ENCODE results near the gene MITF. TPM values are rescaled to one million over a fixed set of nuclear protein-coding genes. Genes with fewer than 3 reads are reported as not detected.

The MITF gene
- total and polyA plus RNA-seq, 7 experiments from 2014 or later: 0.54 to 3.9 (median 1.2) TPM; not detected in 3

DNA sequence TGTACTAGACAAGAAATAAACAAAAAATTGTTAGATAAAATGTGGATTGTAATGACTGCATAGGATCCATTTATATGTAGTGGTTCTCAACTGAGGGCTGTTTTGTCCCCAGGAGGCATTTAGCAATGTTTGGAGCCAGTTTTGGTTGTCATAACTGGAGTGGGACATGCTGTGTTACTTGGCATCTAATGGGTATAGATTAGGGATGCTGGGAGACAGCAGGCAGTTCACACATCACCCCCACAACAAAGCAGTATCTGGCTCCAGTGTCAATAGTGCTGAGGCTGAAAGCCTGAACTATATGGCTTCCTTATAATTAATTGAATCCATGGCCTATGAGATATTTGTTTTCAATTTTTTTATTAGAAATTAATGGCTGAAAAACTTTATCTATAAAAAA, 188.3 kb downstream of the MITF start:
- no peak overlapping the region for H3K4me3 ChIP-seq (ENCODE audit: low read length)
- Mint-ChIP-seq H3K4me3 (no peak overlapping the region), H3K36me3 (no peaks in the 10 kb centered on the region), H3K27ac (no peak overlapping the region), H3K27me3 (peaks cover 0 to 15% (median 6%) of the 10 kb centered on the region in 5 donors), H3K4me1 (no peaks in the 10 kb centered on the region), H3K9me3 (peaks cover 0 to 4% (median 0%) of the 10 kb centered on the region in 11 donors)
- no peaks in the 10 kb centered on the region for H3K36me3 ChIP-seq (ENCODE audit: control insufficient read depth in 2 of 3, insufficient read depth in 3 of 3, low read length in 3 of 3)
- intact Hi-C loops (cut with micrococcal nuclease): no loop called here
- POLR2A ChIA-PET: no interaction called here
- no peak overlapping the region for H3K27ac ChIP-seq (ENCODE audit: low read depth, low read length)
- no peaks in the 10 kb centered on the region for H3K27me3 ChIP-seq (ENCODE audit: control insufficient read depth in 2 of 2, insufficient read depth in 2 of 2, low read length in 2 of 2)
- H3K9me3 ChIP-seq (ENCODE audit: control insufficient read depth in 2 of 3, low read length in 3 of 3): no peaks in the 10 kb centered on the region
- DNase-seq (no peak), ATAC-seq (no peak)
- CTCF ChIA-PET: no interaction called here
- H3K4me1 ChIP-seq (ENCODE audit: control insufficient read depth in 2 of 2, insufficient read depth in 2 of 2, low read length in 2 of 2): no peaks in the 10 kb centered on the region

DNA sequence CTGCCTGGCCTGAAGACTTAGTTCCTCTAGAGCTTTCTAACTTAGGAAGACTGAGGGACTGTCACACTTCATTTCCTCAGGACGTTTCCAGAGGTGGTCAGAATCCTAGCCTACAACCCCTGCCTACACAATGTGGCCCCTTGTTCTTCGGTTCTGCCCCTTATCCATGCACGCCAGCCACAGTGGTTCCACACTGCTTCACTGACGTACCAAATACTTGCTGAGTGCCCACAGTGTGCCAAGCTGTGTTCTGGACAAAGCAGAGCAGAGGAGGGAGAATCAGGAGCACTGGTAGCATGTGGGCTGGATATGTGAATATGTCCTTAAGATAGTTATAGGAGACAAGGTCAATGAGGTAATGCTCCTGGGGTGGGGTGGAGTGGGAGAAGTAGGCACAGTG, 189.8 kb downstream of the MITF start:
- no peak overlapping the region for H3K4me3 Mint-ChIP-seq

DNA sequence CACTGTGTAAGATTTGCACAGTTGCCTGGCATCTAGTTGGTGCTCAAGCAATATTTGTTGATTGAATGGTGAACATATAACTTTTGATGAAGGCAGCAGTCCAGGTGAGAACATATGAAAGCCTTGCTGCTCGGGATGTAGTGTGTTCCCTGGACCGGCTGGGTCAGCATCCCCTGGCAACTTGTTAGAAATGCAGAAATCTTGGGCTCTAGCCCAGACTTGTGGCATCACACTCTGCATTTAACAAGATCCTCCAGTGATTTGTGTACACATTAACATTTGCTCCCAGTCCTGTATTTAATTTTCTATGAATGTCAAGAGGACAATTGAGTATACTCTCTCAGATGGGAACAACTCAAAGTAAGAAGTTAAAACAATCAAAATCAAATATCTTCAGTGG, 191.3 kb downstream of the MITF start:
- Mint-ChIP-seq H3K4me1 (no peaks in the 10 kb centered on the region), H3K36me3 (no peaks in the 10 kb centered on the region), H3K4me3 (no peak overlapping the region), H3K27me3 (peaks cover 0 to 12% (median 0%) of the 10 kb centered on the region in 5 donors), H3K9me3 (peaks cover 0 to 4% (median 0%) of the 10 kb centered on the region in 11 donors), H3K27ac (no peak overlapping the region)
- ChIA-PET CTCF (no interaction called here), POLR2A (no interaction called here)
- Histone ChIP-seq H3K9me3 (ENCODE audit: control insufficient read depth in 2 of 3, low read length in 3 of 3) (no peaks in the 10 kb centered on the region), H3K4me1 (ENCODE audit: control insufficient read depth in 2 of 2, insufficient read depth in 2 of 2, low read length in 2 of 2) (no peaks in the 10 kb centered on the region), H3K4me3 (ENCODE audit: low read length) (no peak overlapping the region), H3K27ac (ENCODE audit: low read depth, low read length) (no peak overlapping the region), H3K36me3 (ENCODE audit: control insufficient read depth in 2 of 3, insufficient read depth in 3 of 3, low read length in 3 of 3) (no peaks in the 10 kb centered on the region), H3K27me3 (ENCODE audit: control insufficient read depth in 2 of 2, insufficient read depth in 2 of 2, low read length in 2 of 2) (no peaks in the 10 kb centered on the region)
- DNase-seq: no peak
- intact Hi-C loops (cut with micrococcal nuclease): no loop called here
- no peak for ATAC-seq

More for the DNA sequence above, 189.8 kb downstream of the MITF start:
- ChIA-PET CTCF (no interaction called here), POLR2A (no interaction called here)
- Mint-ChIP-seq H3K9me3 (peaks cover 0 to 4% (median 0%) of the 10 kb centered on the region in 11 donors), H3K4me1 (no peaks in the 10 kb centered on the region), H3K27me3 (peaks cover 0 to 8% (median 1%) of the 10 kb centered on the region in 5 donors), H3K36me3 (no peaks in the 10 kb centered on the region), H3K27ac (no peak overlapping the region)
- Histone ChIP-seq H3K27ac (ENCODE audit: low read depth, low read length) (no peak overlapping the region), H3K36me3 (ENCODE audit: control insufficient read depth in 2 of 3, insufficient read depth in 3 of 3, low read length in 3 of 3) (no peaks in the 10 kb centered on the region), H3K27me3 (ENCODE audit: control insufficient read depth in 2 of 2, insufficient read depth in 2 of 2, low read length in 2 of 2) (no peaks in the 10 kb centered on the region), H3K9me3 (ENCODE audit: control insufficient read depth in 2 of 3, low read length in 3 of 3) (no peaks in the 10 kb centered on the region), H3K4me1 (ENCODE audit: control insufficient read depth in 2 of 2, insufficient read depth in 2 of 2, low read length in 2 of 2) (no peaks in the 10 kb centered on the region), H3K4me3 (ENCODE audit: low read length) (no peak overlapping the region)
- DNase-seq: no peak
- no peak for ATAC-seq
- intact Hi-C loops (cut with micrococcal nuclease): no loop called here

DNA sequence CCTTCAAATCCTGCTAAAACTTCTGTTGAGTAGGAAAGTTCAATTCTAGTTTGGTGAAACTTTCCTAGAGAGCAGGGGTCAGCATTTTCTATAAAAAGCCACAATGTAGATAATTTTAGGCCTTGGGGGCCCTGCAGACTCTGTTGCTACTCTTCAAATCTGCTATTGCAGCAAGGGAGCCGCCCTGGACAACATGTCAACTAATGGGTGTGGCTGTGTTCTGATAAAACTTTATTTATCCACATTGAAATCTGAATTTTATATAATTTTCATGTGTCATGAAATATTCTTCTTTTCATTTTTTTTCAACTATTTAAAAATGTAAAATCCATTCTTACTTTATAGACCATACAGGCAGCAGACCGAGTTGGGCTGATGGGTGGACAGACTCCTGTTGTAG, 192.8 kb downstream of the MITF start:
- Histone ChIP-seq H3K27me3 (ENCODE audit: control insufficient read depth in 2 of 2, insufficient read depth in 2 of 2, low read length in 2 of 2) (no peaks in the 10 kb centered on the region), H3K4me3 (ENCODE audit: low read length) (no peak overlapping the region), H3K36me3 (ENCODE audit: control insufficient read depth in 2 of 3, insufficient read depth in 3 of 3, low read length in 3 of 3) (no peaks in the 10 kb centered on the region), H3K4me1 (ENCODE audit: control insufficient read depth in 2 of 2, insufficient read depth in 2 of 2, low read length in 2 of 2) (no peaks in the 10 kb centered on the region), H3K27ac (ENCODE audit: low read depth, low read length) (no peak overlapping the region), H3K9me3 (ENCODE audit: control insufficient read depth in 2 of 3, low read length in 3 of 3) (no peaks in the 10 kb centered on the region)
- DNase-seq (no peak), ATAC-seq (no peak)
- H3K27me3 Mint-ChIP-seq: peaks cover 0 to 12% (median 0%) of the 10 kb centered on the region in 5 donors
- no peak overlapping the region for H3K4me3 Mint-ChIP-seq
- H3K9me3 Mint-ChIP-seq: peaks cover 0 to 3% (median 0%) of the 10 kb centered on the region in 11 donors
- H3K27ac Mint-ChIP-seq: no peak overlapping the region
- H3K4me1 Mint-ChIP-seq: no peaks in the 10 kb centered on the region
- no peaks in the 10 kb centered on the region for H3K36me3 Mint-ChIP-seq
- intact Hi-C loops (cut with micrococcal nuclease): no loop called here
- ChIA-PET POLR2A (no interaction called here), CTCF (no interaction called here)

DNA sequence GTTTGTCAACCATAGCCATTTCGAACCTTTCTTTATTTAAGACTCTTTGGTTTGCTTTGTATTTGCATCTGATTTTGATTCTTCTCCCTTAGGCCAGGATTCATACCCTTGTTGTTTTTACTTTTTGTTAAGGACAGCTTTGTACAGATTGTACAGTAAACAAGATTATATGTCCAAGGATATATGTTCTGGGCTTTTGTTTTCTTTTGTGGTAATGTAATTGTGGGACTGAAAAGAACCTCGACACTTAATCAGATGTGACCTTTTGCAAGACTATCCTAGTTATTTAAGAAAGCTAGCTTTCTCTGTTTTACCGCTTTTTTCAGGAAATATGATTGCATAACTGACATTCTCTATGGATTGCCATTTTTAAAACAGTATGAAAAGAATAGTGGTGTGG, 193.2 kb downstream of the MITF start:
- no peaks in the 10 kb centered on the region for H3K36me3 Mint-ChIP-seq
- H3K4me1 Mint-ChIP-seq: no peaks in the 10 kb centered on the region
- peaks cover 0 to 3% (median 0%) of the 10 kb centered on the region in 11 donors for H3K9me3 Mint-ChIP-seq
- peaks cover 0 to 12% (median 0%) of the 10 kb centered on the region in 5 donors for H3K27me3 Mint-ChIP-seq
- H3K4me1 ChIP-seq (ENCODE audit: control insufficient read depth in 2 of 2, insufficient read depth in 2 of 2, low read length in 2 of 2): no peaks in the 10 kb centered on the region
- DNase-seq: no peak
- CTCF ChIA-PET: no interaction called here
- no peaks in the 10 kb centered on the region for H3K27me3 ChIP-seq (ENCODE audit: control insufficient read depth in 2 of 2, insufficient read depth in 2 of 2, low read length in 2 of 2)
- no peak overlapping the region for H3K4me3 ChIP-seq (ENCODE audit: low read length)
- no peaks in the 10 kb centered on the region for H3K9me3 ChIP-seq (ENCODE audit: control insufficient read depth in 2 of 3, low read length in 3 of 3)
- no peak overlapping the region for H3K27ac ChIP-seq (ENCODE audit: low read depth, low read length)
- ATAC-seq: no peak
- H3K27ac Mint-ChIP-seq: no peak overlapping the region
- intact Hi-C loops (cut with micrococcal nuclease): no loop called here
- H3K4me3 Mint-ChIP-seq: no peak overlapping the region
- H3K36me3 ChIP-seq (ENCODE audit: control insufficient read depth in 2 of 3, insufficient read depth in 3 of 3, low read length in 3 of 3): no peaks in the 10 kb centered on the region
- POLR2A ChIA-PET: no interaction called here

DNA sequence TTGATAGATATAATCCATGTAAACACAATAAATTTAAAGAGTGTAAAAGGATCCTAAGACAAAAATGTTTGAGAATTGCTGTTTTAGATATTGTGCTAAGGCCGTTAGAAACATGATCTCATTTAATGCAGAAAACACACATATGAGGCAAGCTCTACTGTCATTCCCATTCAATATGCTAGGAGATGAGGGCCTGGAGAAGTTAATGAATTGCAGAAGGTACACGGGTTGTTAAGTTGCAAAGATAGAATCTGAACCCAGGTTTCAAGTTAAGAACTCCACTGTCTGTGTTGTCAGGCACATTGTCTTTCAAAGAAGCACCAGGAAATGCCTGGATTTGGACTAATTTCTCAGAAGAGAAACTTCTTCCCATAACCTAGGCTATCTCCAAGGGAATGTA, 195.1 kb downstream of the MITF start:
- intact Hi-C loops (cut with micrococcal nuclease): no loop called here
- Mint-ChIP-seq H3K4me3 (no peak overlapping the region), H3K36me3 (no peaks in the 10 kb centered on the region), H3K4me1 (no peaks in the 10 kb centered on the region), H3K9me3 (peaks cover 0 to 3% (median 0%) of the 10 kb centered on the region in 11 donors), H3K27ac (no peak overlapping the region), H3K27me3 (peaks cover 0 to 12% (median 0%) of the 10 kb centered on the region in 5 donors)
- POLR2A ChIA-PET: no interaction called here
- H3K27ac ChIP-seq (ENCODE audit: low read depth, low read length): no peak overlapping the region
- H3K4me1 ChIP-seq (ENCODE audit: control insufficient read depth in 2 of 2, insufficient read depth in 2 of 2, low read length in 2 of 2): no peaks in the 10 kb centered on the region
- DNase-seq: no peak
- H3K4me3 ChIP-seq (ENCODE audit: low read length): no peak overlapping the region
- ATAC-seq: no peak
- CTCF ChIA-PET: no interaction called here
- no peaks in the 10 kb centered on the region for H3K36me3 ChIP-seq (ENCODE audit: control insufficient read depth in 2 of 3, insufficient read depth in 3 of 3, low read length in 3 of 3)
- H3K27me3 ChIP-seq (ENCODE audit: control insufficient read depth in 2 of 2, insufficient read depth in 2 of 2, low read length in 2 of 2): no peaks in the 10 kb centered on the region
- no peaks in the 10 kb centered on the region for H3K9me3 ChIP-seq (ENCODE audit: control insufficient read depth in 2 of 3, low read length in 3 of 3)

DNA sequence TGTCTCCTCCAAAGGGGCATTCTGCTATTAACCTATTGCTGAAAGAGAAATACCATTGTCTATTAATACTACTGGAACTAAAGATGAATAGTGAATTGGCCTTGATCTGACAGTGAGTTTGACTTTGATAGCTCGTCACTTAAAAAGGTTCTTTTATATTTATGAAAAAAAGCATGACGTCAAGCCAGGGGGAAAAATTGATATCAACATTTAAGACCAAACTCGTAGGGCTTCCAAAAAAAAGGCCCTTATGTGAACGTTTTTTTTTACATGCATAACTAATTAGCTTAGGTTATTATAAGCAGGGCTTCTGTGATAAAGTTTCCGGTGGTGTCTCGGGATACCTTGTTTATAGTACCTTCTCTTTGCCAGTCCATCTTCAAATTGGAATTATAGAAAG, 197.0 kb downstream of the MITF start:
- Mint-ChIP-seq H3K4me1 (no peaks in the 10 kb centered on the region), H3K27me3 (peaks cover 0 to 15% (median 0%) of the 10 kb centered on the region in 5 donors), H3K4me3 (no peak overlapping the region), H3K27ac (no peak overlapping the region), H3K9me3 (peaks cover 0 to 2% (median 0%) of the 10 kb centered on the region in 11 donors), H3K36me3 (no peaks in the 10 kb centered on the region)
- no peaks in the 10 kb centered on the region for H3K9me3 ChIP-seq (ENCODE audit: control insufficient read depth in 2 of 3, low read length in 3 of 3)
- intact Hi-C loops (cut with micrococcal nuclease): no loop called here
- ATAC-seq: no peak
- no peaks in the 10 kb centered on the region for H3K4me1 ChIP-seq (ENCODE audit: control insufficient read depth in 2 of 2, insufficient read depth in 2 of 2, low read length in 2 of 2)
- no peak for DNase-seq
- H3K4me3 ChIP-seq (ENCODE audit: low read length): no peak overlapping the region
- H3K27me3 ChIP-seq (ENCODE audit: control insufficient read depth in 2 of 2, insufficient read depth in 2 of 2, low read length in 2 of 2): peaks cover 0 to 5% of the 10 kb centered on the region in 2 donors
- POLR2A ChIA-PET: no interaction called here
- H3K36me3 ChIP-seq (ENCODE audit: control insufficient read depth in 2 of 3, insufficient read depth in 3 of 3, low read length in 3 of 3): no peaks in the 10 kb centered on the region
- no peak overlapping the region for H3K27ac ChIP-seq (ENCODE audit: low read depth, low read length)
- CTCF ChIA-PET: no interaction called here

Data from naive thymus-derived CD4-positive, alpha-beta T cell (primary cell).